H1 (cell line): ENCODE data around the gene FCAR. TPM values are rescaled to one million over a fixed set of nuclear protein-coding genes. Genes with fewer than 3 reads are reported as not detected.
"Not testable (repeated sequence)": the region's sequence is repeated elsewhere in the genome, so short reads cannot be mapped to it uniquely, and the experiment has no call there.

ENCODE experiments used
- CTCF ChIA-PET: fragments of 300-600 bp; sonication (Branson Sonifier 250); formaldehyde crosslinking; loops from one replicate; lab custom pipeline; 2021; ENCODE audit not compliant: partially characterized antibody; lab: Charles Lee
- POLR2A ChIA-PET: fragments of 300-600 bp; sonication (Branson Sonifier 250); formaldehyde crosslinking; loops from one replicate; lab custom pipeline; 2021; ENCODE audit warnings: inconsistent platforms; ENCODE audit not compliant: partially characterized antibody; lab: Charles Lee
- DNase-seq, 2 experiments: peaks; one replicate each; pipeline versions ENCODE4 v3.0.0 to v3.0.0-alpha.2; 2010 to 2022; ENCODE audit warnings: low spot score in 2 of 2, low read depth in 1 of 2, mixed read lengths in 1 of 2
- FAIRE-seq: peaks from 2 replicates; lab custom pipeline; 2011; peaks lifted over from hg19 to GRCh38; lab: Jason Lieb, UNC
- H2AFZ ChIP-seq: 2 replicates; pipeline ENCODE4 v1.8.1; 2012; ENCODE audit warnings: low read length, inconsistent platforms
- H2AK5ac ChIP-seq: 2 replicates; pipeline ENCODE4 v1.6.1; 2013; ENCODE audit warnings: low read depth, low read length
- H2BK120ac ChIP-seq: replicated peaks from 2 replicates; pipeline ENCODE3; 2013; ENCODE audit warnings: low read depth, low read length, inconsistent platforms
- H2BK12ac ChIP-seq: 2 replicates; pipeline ENCODE4 v1.6.1; 2013; ENCODE audit warnings: low read depth, low read length
- H2BK15ac ChIP-seq: 2 replicates; pipeline ENCODE4 v1.6.1; 2013; ENCODE audit warnings: low read length
- H2BK20ac ChIP-seq: 2 replicates; pipeline ENCODE4 v1.6.1; 2013; ENCODE audit warnings: low read length
- H2BK5ac ChIP-seq: 2 replicates; pipeline ENCODE4 v1.6.1; 2013; ENCODE audit warnings: low read depth, low read length
- H3K14ac ChIP-seq: 2 replicates; pipeline ENCODE4 v1.6.1; 2013; ENCODE audit warnings: inconsistent platforms; ENCODE audit not compliant: insufficient read length
- H3K18ac ChIP-seq: 2 replicates; pipeline ENCODE4 v1.6.1; 2013; ENCODE audit warnings: low read length; ENCODE audit errors: extremely low read depth
- H3K23ac ChIP-seq: 2 replicates; pipeline ENCODE4 v1.6.1; 2013; ENCODE audit warnings: inconsistent platforms; ENCODE audit not compliant: insufficient read length
- H3K23me2 ChIP-seq: 2 replicates; pipeline ENCODE4 v1.6.1; 2013; ENCODE audit warnings: low read depth, low read length
- H3K27ac ChIP-seq: 2 replicates; pipeline ENCODE4 v1.6.1; 2011; ENCODE audit warnings: low read depth, low read length, inconsistent platforms
- H3K27me3 ChIP-seq, 4 experiments: replicated peaks in 1 of 4; 1 replicate in 1 of 4; 2 replicates in 3 of 4; pipeline versions ENCODE4 v1.6.1 to v1.8.1; 2011 to 2013; ENCODE audit warnings: low read length in 3 of 4, mild to moderate bottlenecking in 3 of 4, inconsistent platforms in 2 of 4, mixed read lengths in 2 of 4, moderate library complexity in 1 of 4; ENCODE audit not compliant: control insufficient read depth in 3 of 4, insufficient read depth in 3 of 4; ENCODE audit errors: extremely low read depth in 1 of 4
- H3K36me3 ChIP-seq, 4 experiments: 2 replicates each; pipeline versions ENCODE4 v1.6.1 to v1.8.1; 2011 to 2013; ENCODE audit warnings: mild to moderate bottlenecking in 4 of 4, low read length in 3 of 4, moderate library complexity in 2 of 4, control low read depth in 1 of 4, inconsistent platforms in 1 of 4; ENCODE audit not compliant: insufficient read depth in 4 of 4, control insufficient read depth in 2 of 4
- H3K4ac ChIP-seq: replicated peaks from 2 replicates; pipeline ENCODE3; 2013; ENCODE audit warnings: low read length, low read depth, mixed read lengths, inconsistent platforms; ENCODE audit not compliant: insufficient read length
- H3K4me1 ChIP-seq, 4 experiments: replicated peaks in 1 of 4; 1 replicate in 1 of 4; 2 replicates in 3 of 4; pipeline versions ENCODE4 v1.6.1 to v1.8.1; 2011 to 2013; ENCODE audit warnings: low read length in 3 of 4, inconsistent platforms in 2 of 4, mixed read lengths in 1 of 4; ENCODE audit not compliant: insufficient read depth in 4 of 4, control insufficient read depth in 3 of 4
- H3K4me2 ChIP-seq, 2 experiments: 2 replicates each; pipeline versions ENCODE4 v1.6.1 to v1.8.1; 2011 to 2013; ENCODE audit warnings: low read depth in 2 of 2, low read length in 2 of 2, control low read depth in 1 of 2, inconsistent platforms in 1 of 2, mild to moderate bottlenecking in 1 of 2; ENCODE audit not compliant: insufficient read depth in 1 of 2
- H3K4me3 ChIP-seq, 4 experiments: fragments of 200-600, 300-600 bp in 1 of 4; sonication (generic), shearing (Covaris generic), sonication (Bioruptor Twin) in 1 of 4; 2 replicates each; pipeline versions ENCODE4 v1.5.1 to v1.8.1; 2011 to 2016; ENCODE audit warnings: low read length in 4 of 4, low read depth in 3 of 4, control low read depth in 2 of 4, inconsistent platforms in 2 of 4, mild to moderate bottlenecking in 2 of 4, mixed read lengths in 1 of 4, moderate library complexity in 1 of 4; ENCODE audit not compliant: insufficient read depth in 2 of 4; ENCODE audit errors: extremely low read depth in 1 of 4
- H3K56ac ChIP-seq: replicated peaks from 2 replicates; pipeline ENCODE3; 2013; ENCODE audit warnings: low read depth, mild to moderate bottlenecking, mixed read lengths, low read length, inconsistent platforms; ENCODE audit not compliant: insufficient read length
- H3K79me1 ChIP-seq: 2 replicates; pipeline ENCODE4 v1.6.1; 2013; ENCODE audit warnings: low read depth, low read length, control low read depth
- H3K79me2 ChIP-seq, 2 experiments: 2 replicates each; pipeline versions ENCODE4 v1.6.1 to v1.8.1; 2012 to 2013; ENCODE audit warnings: low read length in 2 of 2, mild to moderate bottlenecking in 2 of 2, inconsistent platforms in 1 of 2; ENCODE audit not compliant: insufficient read depth in 2 of 2, control insufficient read depth in 1 of 2
- H3K9ac ChIP-seq, 4 experiments: replicated peaks in 1 of 4; 1 replicate in 1 of 4; 2 replicates in 3 of 4; pipeline versions ENCODE4 v1.6.1 to v1.8.1; 2011 to 2013; ENCODE audit warnings: low read depth in 3 of 4, low read length in 3 of 4, control low read depth in 2 of 4, mild to moderate bottlenecking in 2 of 4, moderate library complexity in 2 of 4, inconsistent platforms in 1 of 4; ENCODE audit errors: extremely low read depth in 1 of 4
- H3K9me3 ChIP-seq, 2 experiments: 2 replicates each; pipeline versions ENCODE4 v1.6.1 to v1.8.1; 2012 to 2013; ENCODE audit warnings: mild to moderate bottlenecking in 2 of 2, moderate library complexity in 2 of 2, control low read depth in 1 of 2, inconsistent platforms in 1 of 2, low read depth in 1 of 2, low read length in 1 of 2, mixed read lengths in 1 of 2; ENCODE audit not compliant: insufficient read depth in 2 of 2
- H4K20me1 ChIP-seq, 2 experiments: replicated peaks in 1 of 2; 2 replicates each; pipeline versions ENCODE3 to v1.8.1; 2011 to 2013; ENCODE audit warnings: inconsistent platforms in 2 of 2, low read length in 2 of 2, mild to moderate bottlenecking in 1 of 2; ENCODE audit not compliant: insufficient read depth in 2 of 2, control insufficient read depth in 1 of 2
- H4K5ac ChIP-seq: 2 replicates; pipeline ENCODE4 v1.6.1; 2013; ENCODE audit warnings: low read length, low read depth, mixed read lengths, inconsistent platforms; ENCODE audit not compliant: insufficient read length
- H4K8ac ChIP-seq: 2 replicates; pipeline ENCODE4 v1.8.0; 2013; ENCODE audit warnings: mild to moderate bottlenecking, moderate library complexity, low read length, inconsistent platforms; ENCODE audit not compliant: insufficient read depth; ENCODE audit errors: extremely low read depth
- H4K91ac ChIP-seq: replicated peaks from 2 replicates; pipeline ENCODE3; 2013; ENCODE audit warnings: low read length, mixed read lengths, inconsistent platforms; ENCODE audit not compliant: insufficient read length
- BACH1 ChIP-seq: IDR thresholded peaks from 2 replicates; pipeline ENCODE4 v1.6.1; 2012; ENCODE audit warnings: low read length, improper control_type of control experiment
- BRCA1 ChIP-seq: IDR thresholded peaks from 2 replicates; pipeline ENCODE4 v1.6.1; 2012; ENCODE audit warnings: low read depth, low read length, improper control_type of control experiment
- CTBP2 ChIP-seq: IDR thresholded peaks from 2 replicates; pipeline ENCODE4 v1.7.0; 2011; ENCODE audit warnings: borderline replicate concordance, mild to moderate bottlenecking, moderate library complexity, mixed read lengths, low read length; ENCODE audit not compliant: insufficient read depth, insufficient read length
- WGBS, 2 experiments: shearing (Covaris generic) in 1 of 2; methylation state at CpG; one replicate each; pipeline versions ENCODE4 v1.1.6 to v1.1.7; 2013 to 2015; ENCODE audit warnings: low lambda C conversion rate in 2 of 2, mixed read lengths in 2 of 2, inconsistent platforms in 1 of 2, low coverage in 1 of 2, missing lambda C conversion rate in 1 of 2; ENCODE audit not compliant: insufficient replicate concordance in 2 of 2, insufficient coverage in 1 of 2, insufficient read length in 1 of 2; ENCODE audit errors: extremely low coverage in 1 of 2, missing lambda C conversion rate in 1 of 2; 5-methylcytosine and 5-hydroxymethylcytosine counted together
- polyA plus RNA-seq, 7 experiments: library from polyadenylated mRNA; depleted of rRNA in 3 of 7; stranded (reverse) in 5 of 7; unstranded in 2 of 7; fragments of >200 nt in 5 of 7; fragments of 200-250 nt in 2 of 7; gene quantifications; 1 replicate in 5 of 7; 2 replicates in 1 of 7; 4 replicates in 1 of 7; pipeline versions ENCODE4 v1.2.1 to v1.2.3, GENCODE V29; 2011 to 2013; ENCODE audit warnings: missing spikeins in 2 of 7, mixed read lengths in 2 of 7
- total RNA-seq: library from RNA; stranded (reverse); fragmentation: NEBNext Ultra II Directional; extraction: Animal tissue kit (Norgen Biotek cat#: 25700); gene quantifications from 2 replicates; pipeline ENCODE4 v1.2.1, GENCODE V29; 2021

Gene FCAR
- total and polyA plus RNA-seq, 2 of the 8 experiments (the other 6 are each of a cell fraction or from before 2014, with no cell fraction given), result not detected

DNA sequence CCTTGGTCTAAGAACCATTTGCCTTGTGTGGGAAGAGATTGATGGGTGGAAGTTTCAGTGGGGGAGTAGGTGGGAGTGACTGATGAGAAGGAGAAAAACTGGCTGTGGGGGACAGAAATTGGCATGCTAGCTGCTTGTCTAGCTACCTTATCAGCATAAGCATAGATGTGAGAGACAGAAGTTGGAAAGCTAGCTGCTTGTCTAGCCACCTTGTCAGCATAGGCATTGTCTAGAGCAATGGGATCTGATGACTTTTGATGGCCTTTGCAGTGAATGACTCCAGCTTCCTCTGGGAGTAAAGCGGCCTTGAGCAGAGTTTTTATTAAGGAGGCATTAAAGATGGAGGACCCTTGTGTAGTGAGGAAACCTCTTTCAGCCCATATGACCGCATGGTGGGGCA lies 22.0 kb downstream of the FCAR start (continued):
- TF ChIP-seq CTBP2, result no peak
- no peak for TF ChIP-seq BRCA1
- no peak for TF ChIP-seq BACH1

DNA sequence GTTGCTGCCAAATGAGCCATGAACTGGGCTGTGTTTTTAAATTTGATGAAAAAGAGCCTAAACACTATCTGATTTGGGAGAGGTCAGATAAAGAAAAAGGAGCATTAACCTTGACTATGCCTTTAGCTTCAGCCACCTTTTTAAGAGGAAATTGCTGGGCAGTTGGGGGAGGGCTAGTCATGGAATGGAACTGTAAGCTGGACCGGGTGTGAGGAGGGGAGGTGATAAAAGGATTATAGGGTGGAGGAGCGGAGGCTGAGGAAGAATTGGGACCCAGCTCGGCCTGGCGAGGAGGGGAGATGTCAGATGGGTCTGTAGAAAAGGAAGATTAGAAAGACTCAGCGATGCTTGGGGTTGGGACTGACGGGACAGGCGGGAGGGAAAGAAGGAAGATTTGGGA lies 24.6 kb downstream of the FCAR start:
- DNase-seq, H3K4me3 ChIP-seq, H2AK5ac ChIP-seq, H4K20me1 ChIP-seq, H4K8ac ChIP-seq, H3K14ac ChIP-seq, H3K18ac ChIP-seq, H3K79me1 ChIP-seq, H2BK20ac ChIP-seq, H4K91ac ChIP-seq, H3K23me2 ChIP-seq, H2BK120ac ChIP-seq, H3K4ac ChIP-seq, H4K5ac ChIP-seq, H3K4me1 ChIP-seq, H3K79me2 ChIP-seq, H3K27me3 ChIP-seq, H2AFZ ChIP-seq, H2BK12ac ChIP-seq, FAIRE-seq, H3K9ac ChIP-seq, H2BK5ac ChIP-seq, H3K4me2 ChIP-seq, H3K56ac ChIP-seq, H3K23ac ChIP-seq, H3K36me3 ChIP-seq, H2BK15ac ChIP-seq, H3K27ac ChIP-seq, H3K9me3 ChIP-seq: not testable (repeated sequence)
- ChIA-PET CTCF (interaction anchor here (0.6 to 1.2 kb wide), 2 partner anchors 165 to 418 kb away, joined by 3 read pairs; no protein-coding TSS in a partner anchor), POLR2A (interaction anchor here (1.4 kb wide), 1 partner anchor 9 kb away, joined by 5 read pairs; no protein-coding TSS in a partner anchor)
- WGBS, 2 experiments, result 99% methylated on average over 7 of the region's 7 CpGs; no CpG with 5 or more reads in 1 of the 2 experiments
